ENCODE measurements around the gene TTBK2. TPM values are rescaled to one million over a fixed set of nuclear protein-coding genes. Genes with fewer than 3 reads are reported as not detected.

TTBK2 gene
- polyA plus RNA-seq, 1 donor (not counting 4 experiments of a cell fraction or from before 2014, with no cell fraction given), result 7.3 TPM

GRCh38 chr15:42711746-42712145, 208.8 kb downstream of the TTBK2 start:
- Histone ChIP-seq H3K9me3 (ENCODE audit: control insufficient read depth, low read depth, low read length) (no peaks in the 10 kb centered on the region), H3K27ac (ENCODE audit: control insufficient read depth, insufficient read depth, low read length) (no peak overlapping the region), H4K20me1 (ENCODE audit: control insufficient read depth, extremely low read depth, insufficient read depth, low read length) (no peaks in the 10 kb centered on the region), H3K27me3 (ENCODE audit: control insufficient read depth, extremely low read depth, insufficient read depth, low read length) (no peaks in the 10 kb centered on the region), H3K9me1 (ENCODE audit: control insufficient read depth, extremely low read depth, insufficient read depth, low read length) (no peaks in the 10 kb centered on the region), H3K36me3 (ENCODE audit: control insufficient read depth in 2 of 2, extremely low read depth in 1 of 2, insufficient read depth in 2 of 2, low read length in 2 of 2) (no peaks in the 10 kb centered on the region), H3K4me2 (ENCODE audit: control insufficient read depth, extremely low read depth, insufficient read depth, low read depth, low read length) (no peak overlapping the region), H3K4me1 (ENCODE audit: control insufficient read depth, extremely low read depth, insufficient read depth, low read length) (peaks cover 8% of the 10 kb centered on the region), H3K79me2 (ENCODE audit: control insufficient read depth, insufficient read depth, low read length) (no peaks in the 10 kb centered on the region), H3K4me3 (ENCODE audit: control insufficient read depth in 2 of 3, extremely low read depth in 1 of 3, insufficient read depth in 2 of 3, low read depth in 1 of 3, low read length in 3 of 3) (no peak overlapping the region), H2AFZ (ENCODE audit: control insufficient read depth, low read length) (no peak overlapping the region), H3K9ac (ENCODE audit: control insufficient read depth, extremely low read depth, insufficient read depth, low read length) (no peak overlapping the region)
- TF ChIP-seq CTCF (optimal IDR thresholded peaks at IDR 0.05 in 1 of 3, IDR thresholded peaks at IDR 0.05 in 1 of 3, conservative IDR thresholded peaks at IDR 0.05 in 1 of 3; ENCODE audit: extremely low read depth in 1 of 3, insufficient read depth in 2 of 3, low read length in 3 of 3) (no peak), EZH2 (IDR thresholded peaks at IDR 0.05; ENCODE audit: low read length) (no peak)
- dilution Hi-C loops (cut with MboI; ENCODE audit: extremely low pct_ligation_motif_present, low sequenced_read_pairs), result no loop called here
- FAIRE-seq (no peak), DNase-seq (ENCODE audit: low read depth, low spot score) (no peak)

GRCh38 chr15:42710662-42711061, 209.9 kb downstream of the TTBK2 start:
- H3K9me3 ChIP-seq (ENCODE audit: control insufficient read depth, low read depth, low read length), result no peaks in the 10 kb centered on the region
- H2AFZ ChIP-seq (ENCODE audit: control insufficient read depth, low read length), result no peak overlapping the region
- no peaks in the 10 kb centered on the region for H3K36me3 ChIP-seq (ENCODE audit: control insufficient read depth in 2 of 2, extremely low read depth in 1 of 2, insufficient read depth in 2 of 2, low read length in 2 of 2)
- H3K4me2 ChIP-seq (ENCODE audit: control insufficient read depth, extremely low read depth, insufficient read depth, low read depth, low read length), result no peak overlapping the region
- H3K27me3 ChIP-seq (ENCODE audit: control insufficient read depth, extremely low read depth, insufficient read depth, low read length), result no peaks in the 10 kb centered on the region
- H3K4me1 ChIP-seq (ENCODE audit: control insufficient read depth, extremely low read depth, insufficient read depth, low read length), result peaks cover 8% of the 10 kb centered on the region
- DNase-seq (ENCODE audit: low read depth, low spot score) (no peak), FAIRE-seq (no peak)
- H3K79me2 ChIP-seq (ENCODE audit: control insufficient read depth, insufficient read depth, low read length), result no peaks in the 10 kb centered on the region
- no peak overlapping the region for H3K27ac ChIP-seq (ENCODE audit: control insufficient read depth, insufficient read depth, low read length)
- dilution Hi-C loops (cut with MboI; ENCODE audit: extremely low pct_ligation_motif_present, low sequenced_read_pairs), result no loop called here
- no peaks in the 10 kb centered on the region for H3K9me1 ChIP-seq (ENCODE audit: control insufficient read depth, extremely low read depth, insufficient read depth, low read length)
- TF ChIP-seq EZH2 (IDR thresholded peaks at IDR 0.05; ENCODE audit: low read length) (no peak), CTCF (optimal IDR thresholded peaks at IDR 0.05 in 1 of 3, IDR thresholded peaks at IDR 0.05 in 1 of 3, conservative IDR thresholded peaks at IDR 0.05 in 1 of 3; ENCODE audit: extremely low read depth in 1 of 3, insufficient read depth in 2 of 3, low read length in 3 of 3) (no peak)
- no peak overlapping the region for H3K9ac ChIP-seq (ENCODE audit: control insufficient read depth, extremely low read depth, insufficient read depth, low read length)
- H4K20me1 ChIP-seq (ENCODE audit: control insufficient read depth, extremely low read depth, insufficient read depth, low read length), result no peaks in the 10 kb centered on the region
- no peak overlapping the region for H3K4me3 ChIP-seq (ENCODE audit: control insufficient read depth in 2 of 3, extremely low read depth in 1 of 3, insufficient read depth in 2 of 3, low read depth in 1 of 3, low read length in 3 of 3)

Measured in keratinocyte (primary cell).